Neural crest cell (in vitro differentiated cells): ENCODE results near the gene FUZ. TPM values are rescaled to one million over a fixed set of nuclear protein-coding genes. Genes with fewer than 3 reads are reported as not detected.
A peak's percentile ranks its signal among the peaks of the same experiment; 100 is the strongest.

Source experiments
- DNase-seq: peaks from one replicate; pipeline ENCODE4 v3.0.0; 2021; ENCODE audit warnings: low read depth, mixed read lengths, low spot score
- H3K27ac Mint-ChIP-seq: one replicate; pipeline ENCODE4 v1.8.0; 2021; ENCODE audit warnings: mild to moderate bottlenecking, mixed read lengths; ENCODE audit not compliant: unreplicated experiment
- H3K27me3 Mint-ChIP-seq: 2 replicates; pipeline ENCODE4 v1.8.0; 2021; ENCODE audit warnings: low read depth, mild to moderate bottlenecking, mixed read lengths
- H3K36me3 Mint-ChIP-seq: 2 replicates; pipeline ENCODE4 v1.8.0; 2021; ENCODE audit warnings: low read depth, mild to moderate bottlenecking, mixed read lengths
- H3K4me1 Mint-ChIP-seq: 2 replicates; pipeline ENCODE4 v1.8.0; 2021; ENCODE audit warnings: mixed read lengths
- H3K4me3 Mint-ChIP-seq: one replicate; pipeline ENCODE4 v1.8.0; 2021; ENCODE audit warnings: mild to moderate bottlenecking, mixed read lengths
- H3K9me3 Mint-ChIP-seq: 2 replicates; pipeline ENCODE4 v1.8.0; 2021; ENCODE audit warnings: mixed read lengths
- total RNA-seq: library from RNA; stranded (reverse); gene quantifications from 2 replicates; pipeline ENCODE4 v1.2.1, GENCODE V29; 2021
- TF ChIP-seq, protein P1 (sequence below): fragments of 200-600 bp; sonication (generic); conservative IDR thresholded peaks from 2 replicates; pipeline ENCODE4 v1.5.0; 2021; ENCODE audit warnings: antibody characterized with exemption, mild to moderate bottlenecking

FUZ gene
- total RNA-seq, 1 donor from 2014 or later = 38.0 TPM

DNA sequence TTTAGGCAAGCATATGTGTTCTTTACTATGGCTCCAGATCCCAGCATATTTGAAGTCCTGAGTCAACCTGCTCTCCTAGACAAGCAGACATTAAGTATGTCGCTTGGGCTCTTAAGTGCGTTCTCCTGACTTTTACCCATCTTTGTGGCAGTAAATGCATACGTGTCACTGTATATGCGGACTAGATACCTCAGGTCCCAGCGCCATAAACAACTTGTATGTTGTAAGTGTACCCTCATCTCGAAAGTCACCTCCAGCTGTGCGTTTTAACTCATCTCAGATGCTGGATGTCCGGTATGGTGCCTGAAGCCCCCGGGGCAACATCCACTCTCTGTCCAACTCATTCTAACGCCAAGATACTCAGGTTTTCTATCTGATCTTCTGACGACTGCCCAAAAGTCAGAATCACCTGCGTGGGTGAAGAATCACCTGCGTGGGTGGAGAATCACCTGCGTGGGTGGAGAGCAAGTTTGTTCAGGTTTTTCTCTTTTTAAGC lies 39.6 kb upstream of the FUZ start:
- Mint-ChIP-seq H3K4me1 (peaks cover 26% of the 10 kb centered on the region), H3K27me3 (peaks cover 21% of the 10 kb centered on the region), H3K9me3 (peaks cover 4% of the 10 kb centered on the region), H3K4me3 (peak overlapping the region; percentile 93), H3K27ac (peak overlapping the region; percentile 75), H3K36me3 (peaks cover 22% of the 10 kb centered on the region)
- TF ChIP-seq, protein P1, sequence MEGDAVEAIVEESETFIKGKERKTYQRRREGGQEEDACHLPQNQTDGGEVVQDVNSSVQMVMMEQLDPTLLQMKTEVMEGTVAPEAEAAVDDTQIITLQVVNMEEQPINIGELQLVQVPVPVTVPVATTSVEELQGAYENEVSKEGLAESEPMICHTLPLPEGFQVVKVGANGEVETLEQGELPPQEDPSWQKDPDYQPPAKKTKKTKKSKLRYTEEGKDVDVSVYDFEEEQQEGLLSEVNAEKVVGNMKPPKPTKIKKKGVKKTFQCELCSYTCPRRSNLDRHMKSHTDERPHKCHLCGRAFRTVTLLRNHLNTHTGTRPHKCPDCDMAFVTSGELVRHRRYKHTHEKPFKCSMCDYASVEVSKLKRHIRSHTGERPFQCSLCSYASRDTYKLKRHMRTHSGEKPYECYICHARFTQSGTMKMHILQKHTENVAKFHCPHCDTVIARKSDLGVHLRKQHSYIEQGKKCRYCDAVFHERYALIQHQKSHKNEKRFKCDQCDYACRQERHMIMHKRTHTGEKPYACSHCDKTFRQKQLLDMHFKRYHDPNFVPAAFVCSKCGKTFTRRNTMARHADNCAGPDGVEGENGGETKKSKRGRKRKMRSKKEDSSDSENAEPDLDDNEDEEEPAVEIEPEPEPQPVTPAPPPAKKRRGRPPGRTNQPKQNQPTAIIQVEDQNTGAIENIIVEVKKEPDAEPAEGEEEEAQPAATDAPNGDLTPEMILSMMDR = no peak
- DNase-seq = no peak

DNA sequence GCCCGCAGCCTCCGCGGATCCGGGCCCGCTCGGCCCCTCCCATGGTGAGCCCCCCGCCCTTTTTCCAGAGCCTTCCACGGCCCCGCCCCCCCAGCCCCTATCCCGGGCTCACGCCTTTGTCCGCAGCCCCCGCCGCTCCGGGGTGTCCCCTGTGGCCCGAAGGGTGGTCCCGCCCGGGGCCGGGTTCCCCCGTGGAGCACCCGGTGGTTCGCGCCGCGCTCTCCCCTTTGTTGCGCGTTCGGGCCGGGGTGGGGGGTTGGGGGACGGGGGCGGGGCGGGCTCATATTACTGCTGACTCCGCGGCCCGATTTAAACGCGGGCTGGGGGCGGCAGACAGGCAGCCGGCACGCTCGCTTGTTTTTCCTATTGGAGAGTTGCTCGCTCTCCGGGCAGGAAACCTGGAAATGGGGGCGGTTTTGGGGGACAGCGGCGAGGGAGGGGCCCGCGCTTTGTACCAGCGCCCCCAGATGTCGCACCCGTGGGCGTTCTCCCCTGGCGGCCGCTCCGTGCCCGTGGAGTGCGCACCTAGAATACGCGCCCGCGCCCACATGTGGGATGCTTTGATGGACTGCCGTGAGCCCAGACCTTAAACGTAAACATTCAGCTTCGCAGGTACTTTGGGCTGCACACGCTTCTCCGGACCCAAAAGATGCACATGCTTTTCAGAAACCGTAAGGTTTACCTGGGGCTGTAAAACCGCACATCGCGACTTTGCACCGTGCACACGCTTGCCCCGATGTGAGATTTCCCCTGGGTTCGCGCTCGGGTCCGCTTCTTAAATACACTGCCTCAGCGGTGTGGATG lies 38.6 kb upstream of the FUZ start:
- peaks cover 24% of the 10 kb centered on the region for H3K36me3 Mint-ChIP-seq
- peak overlapping the region; percentile 93 for H3K4me3 Mint-ChIP-seq
- DNase-seq = no peak
- H3K27me3 Mint-ChIP-seq = peaks cover 21% of the 10 kb centered on the region
- peaks cover 4% of the 10 kb centered on the region for H3K9me3 Mint-ChIP-seq
- TF ChIP-seq, protein P1 = no peak
- no peak overlapping the region for H3K27ac Mint-ChIP-seq
- H3K4me1 Mint-ChIP-seq = peaks cover 26% of the 10 kb centered on the region

DNA sequence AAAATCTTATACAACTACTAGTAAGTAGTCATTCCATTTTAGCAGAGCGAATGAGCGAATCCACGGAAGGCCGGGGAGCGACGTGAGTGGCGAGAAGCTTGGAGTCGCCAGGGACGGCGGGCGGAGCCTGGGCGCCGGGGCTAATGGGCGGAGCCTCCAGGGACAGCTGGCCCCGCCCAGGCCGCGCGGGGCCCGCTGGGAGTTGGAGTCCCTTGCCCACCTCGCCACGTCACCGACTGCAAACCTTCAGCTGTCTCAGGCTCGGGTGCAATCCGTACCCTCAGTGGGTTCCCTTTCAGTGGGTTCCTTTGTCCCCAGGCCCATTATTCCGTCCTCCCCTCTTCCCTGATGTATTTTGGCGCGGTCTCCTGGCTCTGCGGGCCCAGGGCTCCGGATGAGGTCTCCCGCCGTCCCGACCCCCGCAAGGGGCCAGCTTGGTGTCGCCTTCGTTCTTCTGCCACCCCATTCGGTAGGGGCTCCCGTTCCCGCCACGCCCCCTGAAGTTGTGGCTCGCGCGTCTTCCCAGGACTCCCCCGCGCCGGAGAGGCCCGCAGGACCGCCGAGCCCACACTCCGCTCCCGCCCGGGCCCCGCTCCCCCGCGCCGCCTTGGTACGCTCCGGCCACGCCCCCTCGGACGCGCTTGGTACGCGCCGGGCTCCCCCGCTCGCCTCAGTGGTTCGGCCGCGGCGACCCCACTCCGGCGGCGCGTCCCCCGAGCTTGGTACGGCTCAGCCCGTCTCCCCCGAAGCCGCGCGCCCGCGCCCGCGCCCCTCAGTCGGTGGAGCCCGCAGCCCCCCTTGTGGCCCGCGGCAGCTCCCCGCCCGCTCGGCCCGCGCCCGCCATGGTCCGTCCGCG lies 37.6 kb upstream of the FUZ start, which contains the start of gene PTOV1:
PTOV1 (plus strand) TSS at position 673 of the 856 bp plus-strand sequence.
- peaks cover 20% of the 10 kb centered on the region for H3K27me3 Mint-ChIP-seq
- H3K9me3 Mint-ChIP-seq = peaks cover 4% of the 10 kb centered on the region
- peaks cover 26% of the 10 kb centered on the region for H3K4me1 Mint-ChIP-seq
- TF ChIP-seq, protein P1 = no peak
- H3K27ac Mint-ChIP-seq = peak within 1 kb of the TSS; percentile 99
- peaks cover 26% of the 10 kb centered on the region for H3K36me3 Mint-ChIP-seq
- peak within 1 kb of the TSS; percentile 95 for H3K4me3 Mint-ChIP-seq
- peak; percentile 96 for DNase-seq

DNA sequence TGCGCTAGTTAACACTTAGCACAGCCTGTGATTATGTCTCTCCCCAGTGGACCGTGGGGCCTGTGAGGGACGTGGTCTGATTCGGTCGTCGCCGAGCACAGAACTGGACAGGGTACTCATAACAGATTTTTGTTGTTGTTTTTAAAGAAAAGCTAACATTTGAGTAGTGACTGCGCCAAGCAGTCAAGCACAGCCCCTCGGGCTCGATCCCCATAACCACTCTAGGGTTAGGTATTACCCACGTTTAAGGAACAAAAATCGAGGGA lies 37.1 kb upstream of the FUZ start:
- Mint-ChIP-seq H3K9me3 (peaks cover 4% of the 10 kb centered on the region), H3K27ac (no peak overlapping the region), H3K27me3 (peaks cover 14% of the 10 kb centered on the region), H3K4me3 (peak overlapping the region; percentile 95), H3K4me1 (peaks cover 26% of the 10 kb centered on the region), H3K36me3 (peaks cover 26% of the 10 kb centered on the region)
- TF ChIP-seq, protein P1 = no peak
- no peak for DNase-seq

DNA sequence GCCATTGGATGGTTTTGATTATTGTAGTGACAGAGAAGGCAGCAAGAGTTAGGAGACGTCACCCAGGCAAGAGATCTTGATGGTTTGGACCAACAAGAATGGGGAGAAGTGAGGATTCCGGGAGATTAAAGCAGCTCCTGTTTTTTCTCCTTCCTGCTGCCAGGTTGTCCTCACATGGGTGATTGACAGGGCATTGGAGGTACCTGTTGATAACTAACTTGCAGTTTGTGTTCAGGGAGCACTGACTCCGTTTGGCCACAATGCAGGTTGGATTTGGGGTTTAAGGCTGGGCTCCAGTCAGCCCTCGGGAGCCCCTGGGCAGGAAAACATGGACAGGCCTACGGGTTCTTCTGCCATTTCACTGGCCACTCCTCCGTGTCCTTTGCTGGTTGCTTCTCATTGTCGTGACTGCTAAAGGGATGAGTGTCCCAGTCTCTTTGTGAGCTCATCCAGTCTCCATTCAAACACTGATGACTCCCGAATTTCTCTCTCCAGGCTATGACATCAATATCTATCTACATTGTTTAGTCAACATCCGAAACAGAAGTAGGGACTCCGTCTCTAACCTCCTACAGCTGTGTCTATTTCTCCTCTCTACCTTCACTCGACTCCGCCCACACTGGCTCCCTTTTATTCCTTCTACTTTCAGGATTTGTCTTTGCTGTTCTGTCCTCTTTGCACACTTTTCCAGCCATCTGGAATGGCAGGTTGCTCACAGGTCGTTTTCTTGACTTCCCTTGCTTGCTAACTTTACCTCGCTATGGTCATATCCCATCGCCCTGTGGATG lies 36.5 kb upstream of the FUZ start:
- no peak for DNase-seq
- H3K27ac Mint-ChIP-seq = no peak overlapping the region
- H3K27me3 Mint-ChIP-seq = peaks cover 14% of the 10 kb centered on the region
- peaks cover 4% of the 10 kb centered on the region for H3K9me3 Mint-ChIP-seq
- TF ChIP-seq, protein P1 = no peak
- peaks cover 26% of the 10 kb centered on the region for H3K4me1 Mint-ChIP-seq
- H3K4me3 Mint-ChIP-seq = peak overlapping the region; percentile 95
- H3K36me3 Mint-ChIP-seq = peaks cover 26% of the 10 kb centered on the region
